ENCODE results near the gene TAMALIN.

DNA sequence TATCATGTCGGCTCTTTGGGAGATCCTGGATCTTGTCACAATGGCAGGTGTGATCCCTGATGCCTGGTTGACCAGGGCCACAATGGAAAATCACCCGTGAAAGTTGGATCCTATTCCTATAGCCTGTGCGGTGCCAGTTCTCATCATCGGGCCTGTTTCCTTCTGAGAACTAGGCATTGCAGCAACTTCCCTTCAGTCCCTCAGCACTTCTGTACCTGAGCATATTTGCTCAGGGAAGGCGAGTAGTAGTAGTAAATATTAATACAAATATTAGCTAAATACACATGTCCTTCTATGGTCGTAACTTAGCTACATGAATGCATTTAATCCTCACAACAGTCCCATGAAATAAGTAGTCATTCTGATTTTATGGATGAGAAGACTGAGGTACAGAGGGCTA, 22.1 kb upstream of the TAMALIN start:
- TF ChIP-seq POLR2A (IDR thresholded peaks at IDR 0.05; ENCODE audit: low read depth, low read length): no peak
- TF ChIP-seq POLR2AphosphoS5 (IDR thresholded peaks at IDR 0.05; ENCODE audit: low read depth, low read length): no peak
- no peak for TF ChIP-seq TAF1 (IDR thresholded peaks at IDR 0.05; ENCODE audit: low read depth, low read length)
- TF ChIP-seq SPI1 (IDR thresholded peaks at IDR 0.05; ENCODE audit: low read depth, low read length): no peak

All from GM12891 (cell line).